Measurements from ENCODE around the gene C1orf226.

- TF ChIP-seq EZH2phosphoT487 (IDR thresholded peaks at IDR 0.05; ENCODE audit: insufficient read depth, low read depth), result no peak
- TF ChIP-seq EZH2 (IDR thresholded peaks at IDR 0.05; ENCODE audit: insufficient read depth, poor library complexity, severe bottlenecking), result no peak
Measured at GRCh38 chr1:162365284-162366020, 16.1 kb upstream of the C1orf226 start.

All from GM23248 (cell line).